HCT116 (cell line): ENCODE data around the gene AGAP2. TPM values are rescaled to one million over a fixed set of nuclear protein-coding genes. Genes with fewer than 3 reads are reported as not detected.
"Not testable (repeated sequence)": the region's sequence is repeated elsewhere in the genome, so short reads cannot be mapped to it uniquely, and the experiment has no call there.

Source experiments
- ATAC-seq: fragments of 200-7000 bp; cut with Tn5 transposase; 2 replicates; pipeline ENCODE4 v1.9.1; 2020; ENCODE audit warnings: mild to moderate bottlenecking, moderate library complexity
- BruUV-seq: library from RNA; stranded (reverse); fragments of 400-500 nt; replicated peaks from 2 replicates; lab custom pipeline; 2021; lab: Mats Ljungman, UMichigan
- CTCF ChIA-PET: fragments of 300-600 bp; sonication (Branson Sonifier 250); formaldehyde crosslinking; loops from one replicate; lab custom pipeline; 2021; ENCODE audit warnings: antibody characterized with exemption; lab: Charles Lee
- POLR2A ChIA-PET: fragments of 300-600, 350-600 bp; sonication (Branson Sonifier 250); formaldehyde crosslinking; loops from one replicate; lab custom pipeline; 2021; ENCODE audit warnings: antibody characterized with exemption; lab: Charles Lee
- RAD21 ChIA-PET, 2 experiments: fragments of 300-600 bp; sonication (Branson Sonifier 250); formaldehyde crosslinking; loops; one replicate each; lab custom pipeline; 2023; ENCODE audit warnings: low total read pairs in 2 of 2; ENCODE audit not compliant: uncharacterized antibody in 2 of 2, unreplicated experiment in 2 of 2, low non-redundant PET in 1 of 2; lab: Charles Lee
- DNase-seq: peaks from one replicate; pipeline ENCODE4 v3.0.0-alpha.2; 2010; ENCODE audit warnings: low read depth, low spot score
- H2AFZ ChIP-seq: fragments of 200-600 bp; shearing (Covaris generic), sonication (generic); 2 replicates; pipeline ENCODE4 v1.6.1; 2017; ENCODE audit warnings: low read depth, mixed run types, mixed read lengths, antibody characterized with exemption, low read length; ENCODE audit not compliant: poor library complexity, severe bottlenecking
- H3K27ac ChIP-seq: 2 replicates; pipeline ENCODE4 v1.5.1; 2012; ENCODE audit warnings: low read depth, low read length
- H3K27me3 ChIP-seq: fragments of 200-600 bp; sonication (generic); 2 replicates; pipeline ENCODE4 v1.6.1; 2016; ENCODE audit warnings: mixed run types, low read length, mixed read lengths; ENCODE audit not compliant: insufficient read depth
- H3K36me3 ChIP-seq, 2 experiments: fragments of 200-500 bp in 1 of 2; fragments of 200-600 bp in 1 of 2; sonication (Bioruptor generic) in 1 of 2; sonication (generic) in 1 of 2; 2 replicates each; pipeline versions ENCODE4 v1.5.1 to v1.6.1; 2014 to 2016; ENCODE audit warnings: low read length in 2 of 2, inconsistent platforms in 1 of 2, mixed read lengths in 1 of 2, mixed run types in 1 of 2; ENCODE audit not compliant: insufficient read depth in 2 of 2, control insufficient read depth in 1 of 2
- H3K4me1 ChIP-seq, 2 experiments: fragments of 200-600 bp in 1 of 2; sonication (generic) in 1 of 2; 2 replicates each; pipeline versions ENCODE4 v1.5.1 to v1.6.1; 2012 to 2017; ENCODE audit warnings: low read length in 2 of 2, inconsistent platforms in 1 of 2, mild to moderate bottlenecking in 1 of 2, mixed read lengths in 1 of 2, mixed run types in 1 of 2, moderate library complexity in 1 of 2; ENCODE audit not compliant: insufficient read depth in 2 of 2, control insufficient read depth in 1 of 2
- H3K4me2 ChIP-seq: fragments of 200-600 bp; sonication (generic); 2 replicates; pipeline ENCODE4 v1.6.1; 2017; ENCODE audit warnings: mixed run types, low read length, mixed read lengths
- H3K4me3 ChIP-seq, 2 experiments: fragments of 200-600 bp in 1 of 2; sonication (generic) in 1 of 2; replicated peaks in 1 of 2; 2 replicates each; pipeline ENCODE4 v1.5.1; 2011 to 2016; ENCODE audit warnings: low read length in 2 of 2, control low read depth in 1 of 2, low read depth in 1 of 2, mild to moderate bottlenecking in 1 of 2, mixed read lengths in 1 of 2, mixed run types in 1 of 2
- H3K79me2 ChIP-seq: fragments of 200-600 bp; sonication (generic); 2 replicates; pipeline ENCODE4 v1.6.1; 2017; ENCODE audit warnings: mild to moderate bottlenecking, mixed run types, low read length, moderate library complexity, mixed read lengths; ENCODE audit not compliant: insufficient read depth
- H3K9ac ChIP-seq: fragments of 200-600 bp; sonication (generic); 2 replicates; pipeline ENCODE4 v1.6.1; 2016; ENCODE audit warnings: low read length, mixed read lengths
- H3K9me2 ChIP-seq: fragments of 200-600 bp; sonication (generic), shearing (Covaris generic); 2 replicates; pipeline ENCODE4 v1.6.1; 2017; ENCODE audit warnings: mixed run types, mild to moderate bottlenecking, moderate library complexity; ENCODE audit not compliant: insufficient read depth
- H3K9me3 ChIP-seq, 2 experiments: fragments of 200-500 bp in 1 of 2; fragments of 200-600 bp in 1 of 2; sonication (Bioruptor generic) in 1 of 2; sonication (generic) in 1 of 2; 2 replicates each; pipeline ENCODE4 v1.6.1; 2014 to 2017; ENCODE audit warnings: low read length in 2 of 2, mixed read lengths in 2 of 2, inconsistent platforms in 1 of 2, low read depth in 1 of 2, mild to moderate bottlenecking in 1 of 2, mixed run types in 1 of 2, moderate library complexity in 1 of 2; ENCODE audit not compliant: control insufficient read depth in 1 of 2, insufficient read depth in 1 of 2
- H4K20me1 ChIP-seq: fragments of 200-600 bp; sonication (generic), shearing (Covaris generic); 2 replicates; pipeline ENCODE4 v1.6.1; 2017; ENCODE audit warnings: mixed run types, mild to moderate bottlenecking, moderate library complexity; ENCODE audit not compliant: insufficient read depth
- ATF3 ChIP-seq: IDR thresholded peaks from 2 replicates; pipeline ENCODE4 v1.6.1; 2012
- REST ChIP-seq: IDR thresholded peaks from 2 replicates; pipeline ENCODE4 v1.6.1; 2012; ENCODE audit warnings: low read depth
- ZBTB33 ChIP-seq: IDR thresholded peaks from 2 replicates; pipeline ENCODE4 v1.6.1; 2011; ENCODE audit warnings: mild to moderate bottlenecking, low read length, moderate library complexity; ENCODE audit not compliant: insufficient replicate concordance; ENCODE audit errors: extremely low read depth
- intact Hi-C: fragments of 100-400 bp; cut with micrococcal nuclease; formaldehyde crosslinking; loops from 2 replicates; pipeline ENCODE4 v1.10.0; 2022
- total RNA-seq: library from RNA; stranded (reverse); gene quantifications from one replicate; pipeline ENCODE4 v1.2.1, GENCODE V29; 2021; ENCODE audit not compliant: unreplicated experiment

Gene AGAP2
- total RNA-seq, 1 experiment from 2014 or later = 15.8 TPM

- no peak for TF ChIP-seq REST
- no peak for TF ChIP-seq ATF3
These were observed 50.7 kb downstream of the AGAP2 start (continued) for GRCh38 chr12:57687862-57688261.

- BruUV-seq = no TSS peak
- no peak overlapping the region for H2AFZ ChIP-seq
- H3K79me2 ChIP-seq = no peaks in the 10 kb centered on the region
- H3K27me3 ChIP-seq = no peaks in the 10 kb centered on the region
- ChIA-PET RAD21 (no interaction called here), CTCF (no interaction called here), POLR2A (no interaction called here)
- H3K4me3 ChIP-seq = no peak overlapping the region
- no peak for TF ChIP-seq ATF3
- TF ChIP-seq ZBTB33 = no peak
- H4K20me1 ChIP-seq = no peaks in the 10 kb centered on the region
- no peaks in the 10 kb centered on the region for H3K36me3 ChIP-seq
- no peak overlapping the region for H3K9ac ChIP-seq
- DNase-seq = no peak
- intact Hi-C loops = no loop called here
- no peak overlapping the region for H3K4me2 ChIP-seq
- no peaks in the 10 kb centered on the region for H3K9me3 ChIP-seq
- H3K9me2 ChIP-seq = no peaks in the 10 kb centered on the region
- H3K4me1 ChIP-seq = no peaks in the 10 kb centered on the region
- no peak for ATAC-seq
- no peak overlapping the region for H3K27ac ChIP-seq
These were observed 58.8 kb downstream of the AGAP2 start for GRCh38 chr12:57679697-57680096.

GRCh38 chr12:57677947-57678346 is 60.6 kb downstream of the AGAP2 start:
- ATAC-seq, H3K27ac ChIP-seq, DNase-seq, H2AFZ ChIP-seq, H3K9me3 ChIP-seq, H3K4me2 ChIP-seq, H3K79me2 ChIP-seq, BruUV-seq, H3K36me3 ChIP-seq, CTCF ChIA-PET, POLR2A ChIA-PET, intact Hi-C loops, H3K4me3 ChIP-seq, RAD21 ChIA-PET, H3K27me3 ChIP-seq, H3K4me1 ChIP-seq, H3K9ac ChIP-seq, H3K9me2 ChIP-seq, H4K20me1 ChIP-seq: not testable (repeated sequence)
